PC-3 (cell line): Measurements from ENCODE around the gene ARF1. TPM values are rescaled to one million over a fixed set of nuclear protein-coding genes. Genes with fewer than 3 reads are reported as not detected.

ENCODE experiments used
- ATAC-seq: fragments of 200-7000 bp; cut with Tn5 transposase; 2 replicates; pipeline ENCODE4 v1.9.1; 2020; ENCODE audit warnings: mild to moderate bottlenecking, moderate library complexity
- BruUV-seq: library from RNA; stranded (reverse); fragments of 400-500 nt; replicated peaks from 2 replicates; lab custom pipeline; 2021; lab: Mats Ljungman, UMichigan
- CTCF ChIA-PET: fragments of 300-600 bp; sonication (Branson Sonifier 250); formaldehyde crosslinking; loops from one replicate; lab custom pipeline; 2022; ENCODE audit warnings: antibody characterized with exemption; lab: Charles Lee
- POLR2A ChIA-PET: fragments of 300-600 bp; sonication (Branson Sonifier 250); formaldehyde crosslinking; loops from one replicate; lab custom pipeline; 2022; ENCODE audit warnings: antibody characterized with exemption; ENCODE audit not compliant: unreplicated experiment; lab: Charles Lee
- DNase-seq: peaks from one replicate; pipeline ENCODE4 v3.0.0-alpha.2; 2015
- H2AFZ ChIP-seq: fragments of 300-600 bp; sonication (generic); 2 replicates; pipeline ENCODE4 v1.6.0; 2016; ENCODE audit warnings: antibody characterized with exemption, low read length
- H3F3A ChIP-seq: fragments of 300-600 bp; sonication (generic); one replicate; pipeline ENCODE4 v1.6.0; 2017; ENCODE audit warnings: antibody characterized with exemption, low read length, control low read depth, mild to moderate bottlenecking; ENCODE audit not compliant: unreplicated experiment
- H3K27ac ChIP-seq: fragments of 300-600 bp; sonication (generic); 2 replicates; pipeline ENCODE4 v1.5.1; 2016; ENCODE audit warnings: mild to moderate bottlenecking, low read length
- H3K27me3 ChIP-seq: fragments of 300-600 bp; sonication (generic); 2 replicates; pipeline ENCODE4 v1.6.1; 2016; ENCODE audit warnings: low read length, mixed read lengths
- H3K36me3 ChIP-seq: fragments of 300-600 bp; sonication (generic); 2 replicates; pipeline ENCODE4 v1.6.1; 2016; ENCODE audit warnings: low read depth, mixed run types, low read length, mixed read lengths
- H3K4me1 ChIP-seq: fragments of 300-600 bp; sonication (generic); 2 replicates; pipeline ENCODE4 v1.5.1; 2016; ENCODE audit warnings: low read length; ENCODE audit not compliant: insufficient read depth
- H3K4me2 ChIP-seq: fragments of 300-600 bp; sonication (generic); 2 replicates; pipeline ENCODE4 v1.6.0; 2016; ENCODE audit warnings: low read length
- H3K4me3 ChIP-seq: fragments of 300-600 bp; sonication (generic); 2 replicates; pipeline ENCODE4 v1.5.1; 2016; ENCODE audit warnings: mild to moderate bottlenecking, low read length, mixed read lengths
- H3K79me2 ChIP-seq: fragments of 300-600 bp; sonication (generic); 2 replicates; pipeline ENCODE4 v1.6.1; 2017; ENCODE audit warnings: low read length, mixed read lengths
- H3K9ac ChIP-seq: fragments of 300-600 bp; sonication (generic); 2 replicates; pipeline ENCODE4 v1.6.0; 2016; ENCODE audit warnings: mild to moderate bottlenecking, low read length
- H3K9me2 ChIP-seq: fragments of 300-600 bp; sonication (generic); replicated peaks from 2 replicates; pipeline ENCODE4 v1.6.1; 2016; ENCODE audit warnings: mixed run types, low read length, mixed read lengths
- H3K9me3 ChIP-seq: fragments of 300-600 bp; sonication (generic); 2 replicates; pipeline ENCODE4 v1.6.1; 2016; ENCODE audit warnings: low read length, mixed read lengths
- H4K20me1 ChIP-seq: fragments of 300-600 bp; sonication (generic); 2 replicates; pipeline ENCODE4 v1.6.1; 2016; ENCODE audit warnings: low read length, mixed read lengths
- EZH2 ChIP-seq: fragments of 300-600 bp; sonication (generic); IDR thresholded peaks from one replicate; pipeline ENCODE4 v1.6.1; 2017; ENCODE audit warnings: antibody characterized with exemption, mild to moderate bottlenecking, low read length; ENCODE audit not compliant: unreplicated experiment
- EZH2phosphoT487 ChIP-seq: fragments of 300-600 bp; sonication (generic); IDR thresholded peaks from 2 replicates; pipeline ENCODE4 v1.6.1; 2018; ENCODE audit warnings: mild to moderate bottlenecking, antibody characterized with exemption, low read length, borderline replicate concordance
- intact Hi-C: fragments of 100-400 bp; cut with micrococcal nuclease; formaldehyde crosslinking; loops from 2 replicates; pipeline ENCODE4 v1.9.0; 2023
- total RNA-seq: library from RNA; depleted of rRNA; stranded (reverse); fragments of >200 nt; gene quantifications from 2 replicates; pipeline ENCODE4 v1.2.3, GENCODE V29; 2014
- TF ChIP-seq, protein P1 (sequence below): fragments of 300-600 bp; sonication (generic); conservative IDR thresholded peaks from 2 replicates; pipeline ENCODE4 v1.5.1; 2017; ENCODE audit warnings: antibody characterized with exemption, low read depth, mild to moderate bottlenecking, low read length

Gene ARF1
- total RNA-seq, 1 experiment from 2014 or later: 688 TPM

DNA sequence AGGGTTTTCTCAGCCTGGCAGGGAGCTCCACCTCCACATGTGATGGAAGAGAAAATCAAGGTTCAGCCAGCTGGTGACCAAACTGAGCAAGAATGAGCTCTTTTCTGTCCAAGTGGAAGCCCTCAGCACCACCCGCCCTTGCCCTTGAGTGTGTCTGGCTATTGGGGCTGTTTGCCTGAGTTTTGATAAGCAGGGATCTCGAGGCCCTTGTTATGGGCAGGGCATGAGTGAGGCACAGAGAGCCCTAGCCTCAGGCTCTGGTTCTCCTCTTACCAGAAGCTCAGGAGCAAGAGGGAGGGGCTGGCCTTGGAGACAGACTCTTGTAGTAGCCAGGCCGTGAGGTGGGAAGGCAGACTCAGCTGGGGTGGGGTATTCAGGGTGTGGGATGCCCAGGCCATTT, 37.5 kb upstream of the ARF1 start:
- H4K20me1 ChIP-seq: no peaks in the 10 kb centered on the region
- no peak for TF ChIP-seq EZH2phosphoT487
- TF ChIP-seq, protein P1, sequence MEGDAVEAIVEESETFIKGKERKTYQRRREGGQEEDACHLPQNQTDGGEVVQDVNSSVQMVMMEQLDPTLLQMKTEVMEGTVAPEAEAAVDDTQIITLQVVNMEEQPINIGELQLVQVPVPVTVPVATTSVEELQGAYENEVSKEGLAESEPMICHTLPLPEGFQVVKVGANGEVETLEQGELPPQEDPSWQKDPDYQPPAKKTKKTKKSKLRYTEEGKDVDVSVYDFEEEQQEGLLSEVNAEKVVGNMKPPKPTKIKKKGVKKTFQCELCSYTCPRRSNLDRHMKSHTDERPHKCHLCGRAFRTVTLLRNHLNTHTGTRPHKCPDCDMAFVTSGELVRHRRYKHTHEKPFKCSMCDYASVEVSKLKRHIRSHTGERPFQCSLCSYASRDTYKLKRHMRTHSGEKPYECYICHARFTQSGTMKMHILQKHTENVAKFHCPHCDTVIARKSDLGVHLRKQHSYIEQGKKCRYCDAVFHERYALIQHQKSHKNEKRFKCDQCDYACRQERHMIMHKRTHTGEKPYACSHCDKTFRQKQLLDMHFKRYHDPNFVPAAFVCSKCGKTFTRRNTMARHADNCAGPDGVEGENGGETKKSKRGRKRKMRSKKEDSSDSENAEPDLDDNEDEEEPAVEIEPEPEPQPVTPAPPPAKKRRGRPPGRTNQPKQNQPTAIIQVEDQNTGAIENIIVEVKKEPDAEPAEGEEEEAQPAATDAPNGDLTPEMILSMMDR: no peak
- no peak for ATAC-seq
- intact Hi-C loops: no loop called here
- peaks cover 41% of the 10 kb centered on the region for H3K4me1 ChIP-seq
- H3K9me3 ChIP-seq: no peaks in the 10 kb centered on the region
- DNase-seq: peak; percentile 62
- H2AFZ ChIP-seq: no peak overlapping the region
- no peaks in the 10 kb centered on the region for H3K36me3 ChIP-seq
- H3K4me2 ChIP-seq: peak overlapping the region; percentile 65
- POLR2A ChIA-PET: interaction anchor here (0.8 kb wide), 2 partner anchors 14 to 239 kb away, joined by 5 to 7 read pairs; no protein-coding TSS in a partner anchor
- no peaks in the 10 kb centered on the region for H3K9me2 ChIP-seq
- H3K9ac ChIP-seq: peak overlapping the region; percentile 4; the same call in 1 of the 2 replicates
- H3K27ac ChIP-seq: peak overlapping the region; percentile 64
- peaks cover 4% of the 10 kb centered on the region for H3F3A ChIP-seq
- H3K79me2 ChIP-seq: no peaks in the 10 kb centered on the region
- CTCF ChIA-PET: interaction anchor here (1.3 kb wide), 1 partner anchor 45 kb away, joined by 7 read pairs; no protein-coding TSS in a partner anchor
- H3K27me3 ChIP-seq: peaks cover 4% of the 10 kb centered on the region; the same call in 1 of the 2 replicates
- no TSS peak for BruUV-seq
- H3K4me3 ChIP-seq: no peak overlapping the region

DNA sequence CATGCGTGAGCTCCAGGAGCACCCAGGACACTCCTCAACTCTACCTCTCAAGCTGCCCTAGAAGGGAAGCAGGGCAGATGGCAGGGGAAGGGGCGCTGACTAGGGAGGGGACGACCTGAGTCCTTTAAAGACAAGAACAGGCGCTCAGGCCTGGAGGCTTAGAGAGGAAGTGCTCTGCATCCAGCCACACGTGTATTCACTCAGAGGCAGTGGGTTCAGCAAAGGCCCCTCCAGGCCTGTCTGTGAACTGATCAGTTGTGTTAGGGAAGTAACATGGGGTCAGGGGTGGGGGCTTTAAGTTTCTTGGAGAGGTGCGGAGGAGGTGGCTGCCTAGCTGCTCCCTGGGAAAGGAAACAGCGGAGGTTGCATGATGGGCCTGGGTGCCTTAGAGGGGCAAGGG, 37.1 kb upstream of the ARF1 start:
- H3K27me3 ChIP-seq: no peaks in the 10 kb centered on the region
- BruUV-seq: no TSS peak
- ChIA-PET CTCF (interaction anchor here (1.3 kb wide), 1 partner anchor 46 kb away, joined by 7 read pairs; no protein-coding TSS in a partner anchor), POLR2A (interaction anchor here (0.8 kb wide), 1 partner anchor 15 kb away, joined by 7 read pairs; no protein-coding TSS in a partner anchor)
- 0 out of 2 replicates have a peak overlapping the region, but pooled peaks have one; percentile 8 for H3K4me3 ChIP-seq
- no peak for TF ChIP-seq EZH2
- no peaks in the 10 kb centered on the region for H3K9me2 ChIP-seq
- peak overlapping the region; percentile 64 for H3K27ac ChIP-seq
- peaks cover 4% of the 10 kb centered on the region for H3F3A ChIP-seq
- no peak for ATAC-seq
- no peaks in the 10 kb centered on the region for H3K36me3 ChIP-seq
- peak; percentile 30 for DNase-seq
- intact Hi-C loops: no loop called here
- peak overlapping the region; percentile 4; the same call in 1 of the 2 replicates for H3K9ac ChIP-seq
- no peaks in the 10 kb centered on the region for H3K79me2 ChIP-seq
- H4K20me1 ChIP-seq: no peaks in the 10 kb centered on the region
- H3K4me2 ChIP-seq: peak overlapping the region; percentile 65
- peaks cover 41% of the 10 kb centered on the region for H3K4me1 ChIP-seq
- H3K9me3 ChIP-seq: no peaks in the 10 kb centered on the region
- H2AFZ ChIP-seq: no peak overlapping the region

DNA sequence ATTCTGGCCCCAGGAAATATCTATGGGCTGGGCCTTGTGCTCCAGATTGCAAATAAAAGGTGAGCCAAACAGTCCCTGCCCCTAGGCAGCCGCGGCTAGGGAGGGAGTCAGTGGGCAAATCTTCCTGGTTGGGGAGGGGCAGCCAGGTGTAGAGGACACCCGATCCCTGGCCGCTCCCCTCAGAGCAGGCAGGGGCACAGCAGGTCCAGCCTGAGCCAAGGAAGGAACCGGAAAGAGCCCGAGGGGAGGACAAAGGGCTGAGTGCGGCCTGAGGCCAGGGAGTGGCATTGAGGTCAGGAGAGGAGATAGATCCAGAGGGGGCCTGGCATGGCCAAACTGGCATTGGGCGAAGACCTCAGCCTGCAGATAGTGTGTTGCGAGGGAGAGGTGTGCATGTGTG, 36.6 kb upstream of the ARF1 start:
- peak overlapping the region; percentile 65 for H3K4me2 ChIP-seq
- H3K9ac ChIP-seq: no peak overlapping the region
- no peaks in the 10 kb centered on the region for H3K79me2 ChIP-seq
- POLR2A ChIA-PET: no interaction called here
- TF ChIP-seq EZH2 (no peak), EZH2phosphoT487 (peak; percentile 79)
- peak; percentile 98 for DNase-seq
- no peaks in the 10 kb centered on the region for H3K36me3 ChIP-seq
- H3K27ac ChIP-seq: peak overlapping the region; percentile 64
- no peaks in the 10 kb centered on the region for H3K9me3 ChIP-seq
- peaks cover 4% of the 10 kb centered on the region for H3F3A ChIP-seq
- CTCF ChIA-PET: interaction anchor here (1.3 kb wide), 1 partner anchor 46 kb away, joined by 7 read pairs; no protein-coding TSS in a partner anchor
- H3K4me3 ChIP-seq: 0 out of 2 replicates have a peak overlapping the region, but pooled peaks have one; percentile 8
- no peak overlapping the region for H2AFZ ChIP-seq
- H3K4me1 ChIP-seq: peaks cover 41% of the 10 kb centered on the region
- H3K27me3 ChIP-seq: no peaks in the 10 kb centered on the region
- intact Hi-C loops: no loop called here
- ATAC-seq: peak; percentile 63
- no TSS peak for BruUV-seq
- no peaks in the 10 kb centered on the region for H4K20me1 ChIP-seq
- H3K9me2 ChIP-seq: no peaks in the 10 kb centered on the region
